Hepatocyte (in vitro differentiated cells): Measurements from ENCODE around the gene XAF1.

Experiments used
- EZH2phosphoT487 ChIP-seq: fragments of 200-600 bp; sonication (generic); IDR thresholded peaks from one replicate; pipeline ENCODE4 v1.6.1; 2018; ENCODE audit warnings: antibody characterized with exemption, mild to moderate bottlenecking, low read depth, moderate library complexity; ENCODE audit not compliant: unreplicated experiment, severe bottlenecking
- TF ChIP-seq, protein P1 (sequence below): fragments of 200-600 bp; sonication (generic); IDR thresholded peaks from 2 replicates; pipeline ENCODE4 v1.5.1; 2016; ENCODE audit warnings: antibody characterized with exemption, mild to moderate bottlenecking; ENCODE audit not compliant: poor library complexity

DNA sequence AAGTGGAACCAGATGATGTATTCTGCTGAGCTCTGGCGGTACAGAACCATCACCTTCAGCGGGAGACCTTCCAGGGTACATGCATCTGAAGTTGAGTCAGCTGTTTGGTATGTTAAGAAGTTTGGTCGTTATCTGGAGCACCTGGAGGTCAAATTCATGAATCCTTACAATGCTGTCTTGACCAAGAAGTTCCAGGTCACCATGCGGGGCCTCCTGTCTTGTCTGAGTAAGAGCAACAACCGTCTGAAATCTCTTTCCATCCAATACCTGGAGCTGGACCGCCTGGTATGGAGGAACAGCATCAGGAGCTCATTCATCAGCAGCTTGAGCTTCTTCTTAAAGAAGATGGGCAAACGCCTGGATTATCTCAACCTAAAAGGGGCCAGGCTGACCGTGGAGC is 24.2 kb downstream of the XAF1 start:
- TF ChIP-seq, protein P1, sequence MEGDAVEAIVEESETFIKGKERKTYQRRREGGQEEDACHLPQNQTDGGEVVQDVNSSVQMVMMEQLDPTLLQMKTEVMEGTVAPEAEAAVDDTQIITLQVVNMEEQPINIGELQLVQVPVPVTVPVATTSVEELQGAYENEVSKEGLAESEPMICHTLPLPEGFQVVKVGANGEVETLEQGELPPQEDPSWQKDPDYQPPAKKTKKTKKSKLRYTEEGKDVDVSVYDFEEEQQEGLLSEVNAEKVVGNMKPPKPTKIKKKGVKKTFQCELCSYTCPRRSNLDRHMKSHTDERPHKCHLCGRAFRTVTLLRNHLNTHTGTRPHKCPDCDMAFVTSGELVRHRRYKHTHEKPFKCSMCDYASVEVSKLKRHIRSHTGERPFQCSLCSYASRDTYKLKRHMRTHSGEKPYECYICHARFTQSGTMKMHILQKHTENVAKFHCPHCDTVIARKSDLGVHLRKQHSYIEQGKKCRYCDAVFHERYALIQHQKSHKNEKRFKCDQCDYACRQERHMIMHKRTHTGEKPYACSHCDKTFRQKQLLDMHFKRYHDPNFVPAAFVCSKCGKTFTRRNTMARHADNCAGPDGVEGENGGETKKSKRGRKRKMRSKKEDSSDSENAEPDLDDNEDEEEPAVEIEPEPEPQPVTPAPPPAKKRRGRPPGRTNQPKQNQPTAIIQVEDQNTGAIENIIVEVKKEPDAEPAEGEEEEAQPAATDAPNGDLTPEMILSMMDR = no peak
- TF ChIP-seq EZH2phosphoT487 = no peak
